Heart left ventricle (tissue), 13 donors: ENCODE results near the gene OR2T34.

Experiments used
- POLR2A ChIP-seq, 2 donors: fragments of 450-650 bp; IDR thresholded peaks; one replicate each; pipeline ENCODE4 v1.6.1; 2017; ENCODE audit warnings: antibody characterized with exemption in 2 of 2, mild to moderate bottlenecking in 2 of 2, moderate library complexity in 2 of 2
- TF ChIP-seq, protein P1 (sequence below), 12 donors: fragments of 200-600 bp; sonication (generic) in 4 of 12; IDR thresholded peaks; one replicate each; pipeline versions ENCODE4 v1.5.0 to v1.8.0; 2018 to 2022; ENCODE audit warnings: antibody characterized with exemption in 12 of 12, mild to moderate bottlenecking in 5 of 12
- donor health status: ischemic (EF 13 %, LVEDD 7.1; RV severe dilation, severe dysfunction).
- donor health status: DM: no; HTN: yes; CAD: no.
- donor health status: DM: no; HTN: no; CAD: no.
- donor health status: ischemic (EF 25% LVEDD 6.9; RV normal size, moderate dysfunction).
- donor health status: ischemic (EF 25% LVEDD 5.7; RV mildly dilated, moderate dysfunction).
- donor health status: ischemic (EF 35%, LVEDD 5.7; RV mildly dilated, moderate dysfunction).
- donor health status: nonischemic (EF 11% LVEDD 7.7; RV severe dilation, severe dysfunction).
- donor health status: DM: yes; HTN: yes; CAD: no.
- donor health status: PGD.
- donor health status: ischemic (EF 29% LVEDD 5.4; RV normal size, mild dysfunction).
- donor health status: nonischemic (EF 23%, LVEDD 6.1; RV moderate dilation, normal function).

DNA sequence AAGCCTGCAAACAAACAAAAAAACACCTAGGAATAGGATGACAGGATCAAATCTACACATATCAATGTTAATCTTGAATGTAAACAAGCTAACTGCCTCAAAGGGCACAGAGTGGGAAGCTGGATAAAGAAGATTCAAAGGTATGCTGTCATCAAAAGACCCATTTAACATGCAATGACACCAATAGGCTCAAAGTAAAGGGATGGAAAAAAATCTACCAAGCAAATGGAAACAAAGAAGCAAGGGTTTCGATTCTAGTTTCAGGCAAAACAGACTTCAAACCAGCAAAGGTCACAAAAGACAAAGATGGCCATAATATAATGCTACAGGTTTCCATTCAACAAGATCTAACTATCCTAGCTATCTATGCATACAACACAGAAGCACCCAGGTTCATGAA is 39.2 kb upstream of the OR2T34 start:
- no peak for TF ChIP-seq POLR2A (IDR thresholded peaks at IDR 0.05)
- TF ChIP-seq, protein P1, sequence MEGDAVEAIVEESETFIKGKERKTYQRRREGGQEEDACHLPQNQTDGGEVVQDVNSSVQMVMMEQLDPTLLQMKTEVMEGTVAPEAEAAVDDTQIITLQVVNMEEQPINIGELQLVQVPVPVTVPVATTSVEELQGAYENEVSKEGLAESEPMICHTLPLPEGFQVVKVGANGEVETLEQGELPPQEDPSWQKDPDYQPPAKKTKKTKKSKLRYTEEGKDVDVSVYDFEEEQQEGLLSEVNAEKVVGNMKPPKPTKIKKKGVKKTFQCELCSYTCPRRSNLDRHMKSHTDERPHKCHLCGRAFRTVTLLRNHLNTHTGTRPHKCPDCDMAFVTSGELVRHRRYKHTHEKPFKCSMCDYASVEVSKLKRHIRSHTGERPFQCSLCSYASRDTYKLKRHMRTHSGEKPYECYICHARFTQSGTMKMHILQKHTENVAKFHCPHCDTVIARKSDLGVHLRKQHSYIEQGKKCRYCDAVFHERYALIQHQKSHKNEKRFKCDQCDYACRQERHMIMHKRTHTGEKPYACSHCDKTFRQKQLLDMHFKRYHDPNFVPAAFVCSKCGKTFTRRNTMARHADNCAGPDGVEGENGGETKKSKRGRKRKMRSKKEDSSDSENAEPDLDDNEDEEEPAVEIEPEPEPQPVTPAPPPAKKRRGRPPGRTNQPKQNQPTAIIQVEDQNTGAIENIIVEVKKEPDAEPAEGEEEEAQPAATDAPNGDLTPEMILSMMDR (IDR thresholded peaks at IDR 0.05), result no peak
